NK-92 treated with Interleukin-12 subunit alpha and Interleukin-12 subunit beta, amount 100 ng/mL, for 24 hours (cell line): ENCODE measurements around the gene CACUL1.
"Not testable (repeated sequence)": the region's sequence is repeated elsewhere in the genome, so short reads cannot be mapped to it uniquely, and the experiment has no call there.

Source experiments
- DNase-seq: peaks from one replicate; lab custom pipeline; 2025; lab: John Stamatoyannopoulos, UW

Gene CACUL1

DNA sequence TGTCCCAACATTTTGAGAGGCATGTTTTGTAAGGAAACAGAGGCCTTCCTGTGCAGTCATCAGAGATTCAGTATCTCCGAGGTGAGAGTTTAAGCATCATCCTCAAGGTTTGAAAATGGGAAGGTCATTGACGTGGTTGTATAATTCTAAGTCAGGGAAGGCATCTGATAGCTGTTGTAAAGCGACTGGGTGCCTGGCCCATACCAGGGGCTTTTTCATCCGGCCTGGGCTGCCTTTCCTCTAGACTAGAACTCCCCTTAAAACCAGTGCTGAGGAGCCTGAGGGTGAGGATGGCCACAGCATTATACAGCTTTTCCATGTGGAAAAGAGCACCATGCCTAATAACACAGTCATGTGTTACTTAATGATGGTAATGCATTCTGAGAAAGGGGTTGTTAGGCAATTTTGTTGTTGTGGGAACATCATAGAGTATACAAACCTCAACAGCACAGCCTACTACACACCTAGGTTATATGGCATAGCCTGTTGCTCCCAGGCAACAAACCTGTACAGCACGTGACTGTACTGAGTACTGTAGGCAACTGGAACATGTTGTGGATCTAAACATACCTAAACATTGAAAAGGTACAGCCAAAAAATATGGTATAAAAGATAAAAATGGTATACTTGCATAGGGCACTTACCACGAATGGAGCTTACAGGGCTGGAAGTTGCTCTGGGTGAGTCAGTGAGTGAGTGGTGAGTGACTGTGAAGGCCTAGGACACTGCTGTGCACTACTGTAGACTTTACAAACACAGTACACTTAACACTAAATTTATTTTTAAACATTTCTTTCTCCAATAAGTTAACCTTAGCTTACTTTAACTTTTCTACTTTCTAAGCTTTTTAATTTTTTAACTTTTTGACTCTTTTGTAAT lies 13.5 kb upstream of the CACUL1 start:
- DNase-seq = no peak

DNA sequence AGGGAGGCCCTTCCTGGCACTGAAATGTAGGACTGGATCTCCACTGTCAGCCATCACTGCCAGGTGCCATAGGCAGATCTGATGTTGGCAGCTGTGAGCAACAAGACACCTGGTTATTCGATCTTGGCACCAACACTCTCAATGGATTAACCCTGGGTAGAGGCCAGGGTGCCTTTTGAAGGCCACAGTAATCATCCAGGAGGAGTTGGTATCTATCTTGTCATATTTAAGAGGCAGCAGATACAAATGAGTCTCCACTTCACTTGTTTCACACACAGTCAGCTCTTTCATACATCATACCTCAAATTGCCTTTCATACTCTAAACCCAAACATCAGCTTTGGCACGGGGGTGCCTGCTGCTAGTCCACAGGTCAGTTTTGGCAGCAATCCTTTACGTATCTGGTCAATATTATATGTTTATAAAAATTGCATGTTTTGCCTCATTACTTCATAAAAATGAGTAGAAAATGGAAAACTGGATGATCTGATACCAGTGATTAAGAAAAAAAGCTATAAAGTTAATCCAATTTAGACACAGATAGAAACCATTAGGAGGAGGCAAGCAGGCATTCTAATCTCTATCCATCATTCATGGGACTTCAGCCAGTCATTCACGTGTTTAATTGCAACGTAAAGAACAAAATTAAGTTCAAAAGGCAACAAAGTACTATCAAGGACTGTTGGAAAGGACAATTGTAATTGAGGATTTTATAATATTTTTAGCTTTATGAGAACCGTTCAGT lies 12.7 kb upstream of the CACUL1 start:
- no peak for DNase-seq

DNA sequence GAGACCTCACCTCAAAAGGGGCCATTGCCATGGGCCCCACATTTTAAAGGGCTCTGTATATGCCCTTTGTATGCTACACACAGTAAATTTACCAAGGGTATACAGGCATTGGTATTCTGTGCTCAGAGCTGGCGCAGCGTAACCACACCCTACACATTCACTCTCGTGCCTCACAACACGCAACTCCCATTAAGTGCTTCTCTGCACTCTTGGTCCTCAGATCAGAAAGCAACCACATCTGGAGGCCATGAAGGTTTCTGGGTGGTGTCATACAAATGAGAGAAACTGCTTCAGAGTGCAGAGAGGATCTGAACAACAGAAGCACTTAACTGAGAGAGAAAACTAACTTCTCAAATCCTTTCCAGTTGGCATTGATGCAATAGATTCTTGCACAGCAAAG lies 9.4 kb upstream of the CACUL1 start:
- DNase-seq = no peak

DNA sequence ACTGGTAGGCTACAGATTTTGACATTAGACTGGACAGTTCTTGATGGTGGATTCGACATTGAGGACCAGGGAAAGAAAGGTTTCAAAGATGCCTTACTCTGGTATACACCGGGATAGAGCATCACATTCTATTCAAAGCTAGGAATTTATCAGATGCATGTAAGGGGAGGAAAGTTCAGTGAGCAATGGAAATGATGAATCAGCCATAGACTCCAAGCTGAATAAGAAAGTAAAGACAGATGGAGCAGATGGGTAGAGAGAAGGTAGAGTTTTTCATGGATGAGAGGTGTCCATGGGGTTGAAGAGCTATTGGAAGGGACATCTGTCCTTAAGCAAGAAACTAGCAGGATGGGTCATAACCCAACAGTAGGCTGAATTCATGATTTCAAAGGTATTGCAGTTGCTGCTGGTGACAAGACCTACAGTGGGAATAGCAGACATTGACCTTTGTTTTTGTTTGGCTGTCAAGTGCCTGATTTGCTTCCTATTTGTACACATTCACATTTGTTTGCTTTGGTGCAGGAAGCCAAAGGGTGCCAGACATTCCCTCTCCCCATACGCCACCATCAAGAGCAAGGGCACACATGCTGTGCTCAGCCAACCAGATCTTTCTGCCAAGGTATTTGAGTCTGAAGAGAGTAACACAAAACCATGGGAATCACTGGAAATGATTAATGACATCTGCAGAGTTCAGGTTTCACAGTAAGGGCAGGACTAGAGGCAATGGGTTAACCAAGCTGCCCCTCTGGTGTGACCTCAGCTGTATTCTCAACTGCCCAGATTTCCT lies 8.6 kb upstream of the CACUL1 start:
- DNase-seq = no peak

DNA sequence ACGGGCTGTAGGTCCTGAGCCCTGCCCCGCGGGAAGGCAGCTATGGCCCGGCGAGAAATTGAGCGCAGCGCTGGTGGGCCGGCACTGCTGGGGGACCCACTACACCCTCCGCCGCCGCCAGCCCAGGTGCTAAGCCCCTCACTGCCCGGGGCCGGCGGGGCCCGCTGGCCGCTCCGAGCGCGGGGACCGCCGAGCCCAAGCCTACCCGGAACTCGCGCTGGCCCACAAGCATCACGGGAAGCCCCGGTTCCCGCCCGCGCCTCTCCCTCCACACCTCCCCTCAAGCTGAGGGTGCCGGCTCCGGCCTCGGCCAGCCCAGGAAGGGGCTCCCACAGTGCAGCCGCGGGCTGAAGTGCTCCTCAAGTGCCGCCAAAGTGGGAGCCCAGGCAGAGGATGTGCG lies 5.5 kb upstream of the CACUL1 start:
- no peak for DNase-seq

DNA sequence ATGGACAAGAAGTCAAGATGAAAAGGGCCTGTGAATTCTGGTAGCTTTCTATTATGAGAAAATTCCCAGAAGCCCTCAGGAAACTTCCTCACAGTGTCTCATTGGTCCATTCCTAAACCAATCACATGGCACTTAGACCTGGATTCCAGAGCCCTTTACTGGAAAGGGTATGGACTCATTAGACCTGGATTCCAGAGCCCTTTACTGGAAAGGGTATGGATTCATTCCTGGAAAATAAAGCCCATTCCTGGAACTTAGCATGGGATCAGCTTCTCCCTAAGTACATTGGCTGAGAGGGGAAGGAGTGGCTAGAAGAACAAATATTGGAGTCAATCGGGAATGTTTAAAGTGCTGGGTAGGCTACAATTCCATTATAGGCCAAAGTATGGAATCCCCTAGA lies 3.7 kb upstream of the CACUL1 start:
- DNase-seq = no peak

DNA sequence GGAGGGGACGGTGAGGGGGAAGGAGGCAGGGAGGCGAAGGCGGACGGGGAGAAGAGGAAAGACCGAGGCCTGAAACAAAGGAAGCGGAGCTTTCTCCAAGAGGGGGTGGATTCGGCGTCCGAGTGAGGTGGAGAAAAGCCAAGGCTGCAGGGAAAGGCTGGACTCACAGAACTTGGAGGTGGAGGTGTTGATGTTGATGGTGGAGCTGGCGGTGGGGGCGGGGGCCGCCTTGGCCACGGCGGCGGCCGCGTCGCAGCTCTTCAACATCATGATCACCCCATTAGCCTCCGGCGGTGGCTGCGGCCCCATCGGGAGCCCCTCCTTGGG lies 578 bp downstream of the CACUL1 start:
- DNase-seq = peak; percentile 57

DNA sequence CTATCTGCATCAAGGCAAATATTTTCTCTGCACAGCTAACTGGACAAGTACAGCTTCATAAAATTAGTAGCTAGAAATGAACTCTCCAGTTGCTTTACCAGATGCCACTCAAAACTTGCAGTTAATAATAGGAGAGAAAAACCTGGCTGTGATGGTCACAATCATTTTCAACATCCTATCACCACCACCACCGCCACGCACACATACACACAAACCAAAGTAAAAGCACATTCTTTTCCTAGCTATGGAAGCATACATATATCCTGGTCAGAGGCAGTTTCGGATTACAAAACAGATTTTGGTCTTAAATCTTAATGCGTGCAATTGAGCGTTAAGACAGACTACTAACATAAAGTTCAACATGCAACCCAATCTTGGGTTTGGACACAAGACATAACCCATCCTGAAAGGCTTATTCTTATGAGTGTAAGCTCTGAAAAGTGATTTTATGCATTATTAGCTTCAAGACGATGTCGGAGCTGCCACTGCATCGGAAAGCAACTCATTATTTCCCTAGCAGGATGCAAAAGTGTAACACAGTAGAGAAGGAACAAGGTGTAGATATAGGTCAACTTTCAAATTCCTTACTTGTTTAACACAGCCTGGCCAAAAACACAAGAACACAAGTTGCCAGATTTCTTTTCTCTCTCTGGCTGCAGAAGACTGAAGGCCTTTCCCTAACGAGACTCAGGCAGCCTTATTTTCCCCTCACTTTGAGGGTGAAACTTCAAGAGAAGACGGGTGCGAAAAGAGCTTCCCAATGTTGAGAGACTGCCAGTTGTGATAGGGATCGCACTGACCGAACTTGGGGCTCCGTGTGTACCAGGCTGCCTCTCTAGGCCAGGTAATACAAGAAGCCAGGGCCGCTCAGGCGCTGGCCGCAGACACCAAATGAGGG lies 1.2 kb downstream of the CACUL1 start:
- DNase-seq = no peak

DNA sequence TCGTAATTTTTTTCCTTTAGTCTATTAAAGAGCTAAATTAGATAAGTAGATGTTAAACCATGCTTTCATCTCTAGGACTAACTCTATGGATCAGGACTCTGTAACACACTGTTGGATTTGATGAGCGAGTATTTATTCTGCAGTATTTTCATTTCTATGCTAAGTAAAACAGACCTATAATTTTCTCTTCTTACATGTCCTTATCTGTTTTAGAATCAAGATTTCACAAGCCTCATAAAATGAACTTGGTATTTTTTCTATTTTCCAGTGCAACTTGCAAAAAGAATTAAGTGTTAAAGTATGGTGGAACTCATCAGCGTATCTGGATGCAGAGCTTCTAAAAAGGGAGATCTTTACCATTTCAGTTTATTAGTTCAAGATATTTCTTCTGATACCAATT lies 2.4 kb downstream of the CACUL1 start:
- DNase-seq = no peak

DNA sequence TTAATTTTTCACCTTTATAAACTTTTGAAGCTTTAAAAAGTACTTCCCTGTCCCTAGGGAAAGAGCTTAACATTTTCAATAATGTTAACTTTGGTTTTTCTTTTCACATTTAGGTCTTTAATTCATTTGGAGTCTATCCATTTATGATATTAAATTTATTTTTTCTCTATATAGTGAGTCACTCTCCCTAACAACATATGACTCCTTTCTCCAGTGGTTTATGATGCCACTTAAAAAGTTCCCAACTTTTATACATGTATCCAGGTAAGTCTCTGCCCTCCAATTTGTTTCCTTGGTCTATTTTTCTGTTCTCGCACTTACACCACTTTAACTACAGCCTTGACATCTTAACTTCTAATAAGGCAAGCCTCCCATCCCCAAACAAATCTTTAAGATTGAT lies 3.5 kb downstream of the CACUL1 start:
- DNase-seq = no peak

DNA sequence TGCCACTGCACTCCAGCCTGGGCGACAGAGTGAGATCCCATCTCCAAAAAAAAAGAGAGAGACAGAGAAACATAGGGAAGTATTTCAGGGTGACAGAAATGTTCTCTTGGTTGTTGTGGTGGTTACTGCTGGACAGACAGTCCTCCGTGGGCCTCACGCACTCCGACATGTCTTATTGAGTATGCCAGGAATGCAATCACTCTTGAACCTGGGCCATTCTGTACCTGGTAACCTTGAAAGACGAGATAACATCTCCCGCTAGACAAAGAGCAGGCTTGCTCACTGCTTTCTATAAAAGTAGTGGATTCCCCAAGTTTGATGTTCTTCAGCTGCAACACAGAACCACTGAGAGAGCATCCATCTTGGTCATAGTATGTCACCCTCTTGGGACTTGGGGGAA lies 6.7 kb downstream of the CACUL1 start:
- DNase-seq = no peak

DNA sequence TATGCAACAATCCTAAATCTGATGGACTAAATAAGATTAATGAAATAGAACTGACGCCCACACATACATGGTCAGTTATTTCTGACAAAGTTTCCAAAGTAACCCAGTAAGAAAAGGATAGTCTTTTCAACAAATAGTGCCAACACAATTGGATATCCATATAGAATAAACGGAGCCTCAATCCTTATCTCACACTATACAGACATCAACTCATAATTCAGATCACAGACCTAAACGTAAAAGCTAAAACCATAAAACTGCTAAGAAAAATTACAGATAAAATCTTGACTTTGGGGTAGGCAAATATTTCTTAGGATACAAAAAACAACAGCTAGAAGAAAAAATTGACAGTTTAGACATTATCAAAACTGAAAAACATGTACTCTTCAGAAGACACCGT lies 8.5 kb downstream of the CACUL1 start:
- no peak for DNase-seq

DNA sequence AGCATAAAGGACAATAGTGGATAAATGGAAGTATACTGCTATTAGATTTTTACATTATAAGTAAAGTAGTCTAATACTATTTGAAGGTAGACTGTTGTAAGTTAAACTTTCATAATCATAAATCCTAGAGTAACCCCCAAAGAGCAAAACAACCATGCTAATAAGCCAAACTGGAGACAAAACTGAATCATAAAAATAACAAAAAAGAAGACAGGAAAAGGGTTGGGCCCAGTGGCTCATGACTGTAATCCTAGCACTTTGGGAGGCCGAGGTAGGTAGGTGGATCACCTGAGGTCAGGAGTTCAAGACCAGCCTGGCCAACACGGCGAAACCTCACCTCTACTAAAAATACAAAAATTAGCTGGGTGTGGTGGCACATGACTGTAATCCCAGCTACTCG lies 9.7 kb downstream of the CACUL1 start:
- DNase-seq = no peak

DNA sequence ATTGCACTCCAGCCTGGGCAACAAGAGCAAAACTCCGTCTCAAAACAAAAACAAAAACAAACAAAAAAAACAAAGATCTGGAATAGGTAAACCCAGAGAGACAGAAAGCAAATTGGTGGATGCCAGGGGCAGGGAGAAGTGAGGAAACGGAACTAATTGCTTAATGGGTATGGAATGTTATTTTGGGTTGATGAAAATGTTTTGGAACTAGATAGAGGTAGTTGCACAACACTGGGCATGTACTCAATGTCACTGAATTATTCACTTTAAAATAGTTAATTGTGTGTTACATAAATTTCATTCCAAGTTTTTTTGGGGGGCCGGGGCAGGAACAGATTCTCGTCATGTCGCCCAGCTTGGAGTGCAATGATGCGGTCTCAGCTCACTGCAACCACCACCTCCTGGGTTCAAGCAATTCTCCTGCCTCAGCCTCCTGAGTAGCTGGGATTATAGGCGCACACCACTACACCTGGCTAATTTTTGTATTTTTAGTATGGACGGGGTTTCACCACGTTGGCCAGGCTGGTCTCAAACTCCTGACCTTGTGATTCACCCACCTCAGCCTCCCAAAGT lies 10.3 kb downstream of the CACUL1 start:
- not testable (repeated sequence) for DNase-seq

DNA sequence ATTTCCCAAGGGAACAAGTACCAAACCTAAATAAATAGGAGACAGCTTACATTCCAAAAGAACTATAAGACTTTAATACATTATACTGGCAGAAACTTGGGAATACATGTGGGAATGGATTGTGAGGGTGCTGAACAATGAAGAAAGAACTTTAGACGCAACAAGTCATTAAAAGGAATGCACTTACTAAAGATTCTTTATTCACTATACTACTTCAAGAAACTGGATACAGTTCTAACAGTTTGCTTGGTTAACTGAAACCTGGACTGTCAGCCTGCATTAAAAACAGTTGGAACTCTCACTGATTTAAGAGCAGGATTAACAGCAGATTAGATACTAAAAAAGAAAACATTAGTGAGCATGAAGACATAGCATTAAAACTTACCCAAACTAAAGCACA lies 12.0 kb downstream of the CACUL1 start:
- DNase-seq = no peak

DNA sequence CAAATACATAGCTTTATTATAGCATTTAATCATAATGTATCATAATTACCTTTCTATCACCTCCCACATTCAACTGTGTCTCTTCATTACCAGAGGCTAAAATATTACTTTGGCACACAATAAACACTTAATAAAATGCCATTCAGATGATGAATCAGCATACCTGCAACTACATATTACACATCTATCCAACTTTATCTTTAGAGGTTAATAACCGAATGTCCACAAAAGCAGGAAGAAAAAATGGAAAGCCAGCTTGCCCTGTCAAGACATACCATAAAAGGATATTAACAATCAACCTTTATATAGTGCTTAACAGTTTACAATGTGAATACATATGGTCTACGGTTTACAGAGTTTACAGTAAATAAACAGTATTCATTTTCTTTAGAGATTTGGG lies 12.7 kb downstream of the CACUL1 start:
- no peak for DNase-seq

DNA sequence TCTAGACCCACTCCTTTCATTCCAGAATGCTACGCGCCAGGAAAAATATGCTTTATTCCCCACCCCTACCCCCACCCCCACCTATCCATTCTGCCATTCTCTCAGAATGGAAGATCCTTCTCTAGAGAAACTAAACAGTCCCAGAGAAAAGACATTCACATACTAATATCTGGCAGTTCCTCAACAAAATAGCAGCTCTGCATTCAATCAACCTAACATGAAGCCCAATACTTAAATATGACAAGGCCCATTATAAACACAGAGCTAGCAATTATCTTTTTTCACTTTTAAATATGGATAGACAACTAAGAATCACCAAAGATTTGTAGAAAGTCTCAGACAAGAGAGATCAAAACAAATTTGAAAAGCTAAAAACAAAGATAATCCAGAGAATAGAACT lies 16.4 kb downstream of the CACUL1 start:
- no peak for DNase-seq

DNA sequence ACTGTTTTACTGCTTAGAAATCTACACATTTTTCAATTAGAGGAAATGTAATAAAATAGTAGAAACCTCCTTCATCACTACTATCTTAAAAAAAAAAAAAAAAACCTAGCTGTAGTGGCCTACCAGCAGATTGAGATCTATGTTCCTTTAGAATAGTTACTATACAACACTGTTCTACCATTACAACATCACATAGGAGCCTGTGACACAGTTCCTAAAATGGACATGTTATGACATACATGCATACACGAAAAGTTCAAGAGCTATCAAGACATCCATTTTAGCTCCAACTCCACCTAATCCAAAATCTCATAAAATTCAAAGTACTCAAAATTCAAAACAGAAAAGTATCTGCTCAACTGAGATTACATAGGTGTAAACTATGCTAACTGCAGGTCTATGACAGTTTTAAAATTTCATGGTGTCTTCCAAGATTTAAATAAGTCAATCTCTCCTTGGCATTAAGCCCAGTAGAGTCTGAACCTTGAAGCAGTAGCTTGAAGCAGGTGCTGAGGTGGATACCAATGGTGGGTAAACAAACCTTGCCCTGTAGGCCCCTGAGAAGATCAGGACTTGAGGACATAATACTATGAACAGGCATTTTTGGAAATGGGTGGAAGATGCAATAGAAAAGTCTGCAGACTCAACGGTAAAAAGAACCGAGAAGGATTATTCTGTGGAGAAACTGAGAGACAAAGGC lies 17.0 kb downstream of the CACUL1 start:
- no peak for DNase-seq

DNA sequence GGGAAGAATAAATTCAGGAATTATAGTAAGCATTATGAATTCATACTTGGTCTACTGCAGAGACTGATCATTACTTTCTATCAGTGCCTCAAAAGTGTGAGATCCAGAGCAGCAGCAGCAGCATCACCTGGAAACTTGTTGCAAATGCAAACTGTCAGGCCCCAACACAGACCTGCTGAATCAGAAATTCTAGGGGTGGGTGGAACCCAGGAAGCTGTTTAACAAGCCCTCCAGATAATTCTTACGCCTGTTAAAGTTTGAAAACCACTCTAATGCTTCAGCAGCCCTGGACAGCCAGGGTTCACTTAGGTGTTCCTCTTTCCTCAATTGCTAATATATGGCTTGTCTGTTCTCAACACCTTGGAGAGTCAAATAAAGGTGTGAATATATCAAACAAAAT lies 19.5 kb downstream of the CACUL1 start:
- no peak for DNase-seq

DNA sequence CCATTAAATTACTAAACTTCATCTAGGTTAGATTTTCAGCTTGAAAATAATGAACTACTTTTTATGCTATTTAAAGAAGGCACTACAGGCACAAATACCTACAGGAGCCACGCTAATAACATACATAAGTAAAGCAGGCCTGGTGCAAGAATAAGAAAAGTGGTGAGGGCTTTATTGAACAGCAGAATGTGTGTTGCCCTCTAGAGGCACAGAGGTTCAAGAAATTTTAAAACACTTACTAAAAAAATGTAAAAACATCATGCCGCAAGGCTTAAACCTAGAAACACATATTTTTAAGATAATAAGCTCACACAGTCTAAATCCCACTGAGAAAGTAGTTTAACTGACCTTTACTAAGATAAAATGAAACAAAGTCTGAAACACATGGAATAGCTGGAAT lies 20.3 kb downstream of the CACUL1 start:
- no peak for DNase-seq
